Adrenal gland (tissue), 5 donors: ENCODE measurements around the gene SDC3.

Experiments
- CTCF ChIP-seq, 6 experiments: fragments of 450-650 bp in 4 of 6; fragments of 200-600 bp in 2 of 6; sonication (generic) in 1 of 6; IDR thresholded peaks; 1 replicate in 5 of 6; 2 replicates in 1 of 6; pipeline versions ENCODE4 v1.5.1 to v1.8.0; 2016 to 2021; ENCODE audit warnings: antibody characterized with exemption in 6 of 6, mild to moderate bottlenecking in 2 of 6, moderate library complexity in 1 of 6
- POLR2A ChIP-seq, 2 donors: fragments of 450-650 bp; IDR thresholded peaks; one replicate each; pipeline ENCODE4 v1.6.1; 2017; ENCODE audit warnings: antibody characterized with exemption in 2 of 2, mild to moderate bottlenecking in 2 of 2, moderate library complexity in 1 of 2
- donor health status: DM: no; HTN: no; CAD: no.

- TF ChIP-seq CTCF (IDR thresholded peaks at IDR 0.05) (no peak), POLR2A (IDR thresholded peaks at IDR 0.05) (no peak)
These were observed 8.8 kb downstream of the SDC3 start for GRCh38 chr1:30899577-30900389.
